H9 (cell line): ENCODE results near the gene LHX4. TPM values are rescaled to one million over a fixed set of nuclear protein-coding genes. Genes with fewer than 3 reads are reported as not detected.

Experiments used
- DNase-seq: peaks from one replicate; pipeline ENCODE4 v3.0.0-alpha.2; 2017
- H2AFZ ChIP-seq: one replicate; pipeline ENCODE4 v1.6.1; 2013; ENCODE audit warnings: mild to moderate bottlenecking, low read length, control low read depth, moderate library complexity
- H2AK5ac ChIP-seq: 2 replicates; pipeline ENCODE4 v1.6.1; 2013; ENCODE audit warnings: low read length, control low read depth, mixed read lengths; ENCODE audit not compliant: insufficient read length
- H2BK120ac ChIP-seq: one replicate; pipeline ENCODE4 v1.6.1; 2013; ENCODE audit warnings: low read depth, mild to moderate bottlenecking, low read length, control low read depth, inconsistent platforms; ENCODE audit not compliant: poor library complexity, severe bottlenecking
- H2BK12ac ChIP-seq: 2 replicates; pipeline ENCODE4 v1.6.1; 2013; ENCODE audit warnings: low read length, control low read depth, mixed read lengths, low read depth; ENCODE audit not compliant: insufficient read length
- H2BK15ac ChIP-seq: 2 replicates; pipeline ENCODE4 v1.6.1; 2013; ENCODE audit warnings: low read depth, low read length, control low read depth
- H2BK20ac ChIP-seq: one replicate; pipeline ENCODE4 v1.6.1; 2013; ENCODE audit warnings: low read depth, mild to moderate bottlenecking, low read length, control low read depth, inconsistent platforms; ENCODE audit not compliant: poor library complexity, severe bottlenecking
- H2BK5ac ChIP-seq: 2 replicates; pipeline ENCODE4 v1.6.1; 2013; ENCODE audit warnings: low read length, control low read depth, mixed read lengths; ENCODE audit not compliant: insufficient read length
- H3K14ac ChIP-seq: 2 replicates; pipeline ENCODE4 v1.6.1; 2013; ENCODE audit warnings: low read length, control low read depth; ENCODE audit not compliant: insufficient read depth
- H3K18ac ChIP-seq: 2 replicates; pipeline ENCODE4 v1.6.1; 2013; ENCODE audit warnings: low read depth, mild to moderate bottlenecking, mixed read lengths, low read length, control low read depth; ENCODE audit not compliant: insufficient read length
- H3K23ac ChIP-seq: 2 replicates; pipeline ENCODE4 v1.6.1; 2013; ENCODE audit warnings: low read length, control low read depth, mixed read lengths, low read depth; ENCODE audit not compliant: insufficient read length
- H3K23me2 ChIP-seq: 2 replicates; pipeline ENCODE4 v1.6.1; 2013; ENCODE audit warnings: low read depth, mild to moderate bottlenecking, mixed read lengths, low read length, control low read depth; ENCODE audit not compliant: insufficient read length, poor library complexity, severe bottlenecking
- H3K27ac ChIP-seq: 2 replicates; pipeline ENCODE4 v1.5.1; 2013; ENCODE audit warnings: low read length, control low read depth, mixed read lengths, low read depth; ENCODE audit not compliant: insufficient read length
- H3K27me3 ChIP-seq: 2 replicates; pipeline ENCODE4 v1.6.1; 2013; ENCODE audit warnings: low read length, control low read depth, inconsistent platforms; ENCODE audit not compliant: insufficient read depth
- H3K4ac ChIP-seq: 2 replicates; pipeline ENCODE4 v1.6.1; 2013; ENCODE audit warnings: low read depth, mild to moderate bottlenecking, control low read depth, inconsistent platforms, low read length, moderate library complexity
- H3K4me1 ChIP-seq: 2 replicates; pipeline ENCODE4 v1.6.1; 2013; ENCODE audit warnings: low read length, control low read depth, inconsistent platforms; ENCODE audit not compliant: insufficient read depth
- H3K4me2 ChIP-seq: 2 replicates; pipeline ENCODE4 v1.6.1; 2013; ENCODE audit warnings: low read length, control low read depth, mixed read lengths; ENCODE audit not compliant: insufficient read length, insufficient read depth
- H3K56ac ChIP-seq: 2 replicates; pipeline ENCODE4 v1.6.1; 2013; ENCODE audit warnings: low read depth, mild to moderate bottlenecking, mixed read lengths, low read length, control low read depth; ENCODE audit not compliant: insufficient read length
- H3K79me1 ChIP-seq: 2 replicates; pipeline ENCODE4 v1.6.1; 2013; ENCODE audit warnings: low read depth, mild to moderate bottlenecking, moderate library complexity, low read length, control low read depth, inconsistent platforms; ENCODE audit not compliant: insufficient read depth, poor library complexity, severe bottlenecking
- H3K79me2 ChIP-seq: 2 replicates; pipeline ENCODE4 v1.6.1; 2013; ENCODE audit warnings: low read length, control low read depth, inconsistent platforms; ENCODE audit not compliant: insufficient read depth
- H3K9ac ChIP-seq: 2 replicates; pipeline ENCODE4 v1.6.1; 2013; ENCODE audit warnings: low read length, control low read depth, mixed read lengths; ENCODE audit not compliant: insufficient read length; ENCODE audit errors: extremely low read depth
- H3K9me3 ChIP-seq: one replicate; pipeline ENCODE4 v1.6.1; 2013; ENCODE audit warnings: low read depth, low read length, inconsistent platforms; ENCODE audit not compliant: control insufficient read depth
- H3T11ph ChIP-seq: one replicate; pipeline ENCODE4 v1.6.1; 2013; ENCODE audit warnings: mild to moderate bottlenecking, low read length, control low read depth, inconsistent platforms
- H4K20me1 ChIP-seq: one replicate; pipeline ENCODE4 v1.6.1; 2013; ENCODE audit not compliant: control insufficient read depth, insufficient read length, insufficient read depth
- H4K5ac ChIP-seq: 2 replicates; pipeline ENCODE4 v1.6.1; 2013; ENCODE audit warnings: low read depth, mild to moderate bottlenecking, mixed read lengths, low read length, control low read depth; ENCODE audit not compliant: insufficient read length
- H4K8ac ChIP-seq: replicated peaks from 2 replicates; pipeline ENCODE4 v1.6.1; 2013; ENCODE audit warnings: low read length, control low read depth, mixed read lengths, low read depth; ENCODE audit not compliant: insufficient read length
- H4K91ac ChIP-seq: 2 replicates; pipeline ENCODE4 v1.6.1; 2013; ENCODE audit warnings: low read depth, mild to moderate bottlenecking, moderate library complexity, mixed read lengths, low read length, control low read depth; ENCODE audit not compliant: insufficient read length
- H3K27ac Mint-ChIP-seq, 3 experiments: 2 replicates in 2 of 3; 3 replicates in 1 of 3; pipeline ENCODE4 v1.8.0; 2020 to 2021; ENCODE audit warnings: mixed read lengths in 3 of 3, mild to moderate bottlenecking in 1 of 3, moderate library complexity in 1 of 3
- H3K27me3 Mint-ChIP-seq: 2 replicates; pipeline ENCODE4 v1.8.0; 2021; ENCODE audit warnings: low read depth, mild to moderate bottlenecking, moderate library complexity, mixed read lengths
- H3K36me3 Mint-ChIP-seq, 3 experiments: 2 replicates in 2 of 3; 3 replicates in 1 of 3; pipeline ENCODE4 v1.8.0; 2020 to 2021; ENCODE audit warnings: low read depth in 3 of 3, mixed read lengths in 3 of 3; ENCODE audit not compliant: insufficient read depth in 1 of 3
- H3K4me1 Mint-ChIP-seq, 2 experiments: 2 replicates each; pipeline ENCODE4 v1.8.0; 2020; ENCODE audit warnings: mixed read lengths in 2 of 2
- H3K4me3 Mint-ChIP-seq, 2 experiments: 2 replicates in 1 of 2; 3 replicates in 1 of 2; pipeline ENCODE4 v1.8.0; 2020 to 2021; ENCODE audit warnings: mild to moderate bottlenecking in 2 of 2, mixed read lengths in 2 of 2, moderate library complexity in 1 of 2
- H3K9me3 Mint-ChIP-seq, 2 experiments: 2 replicates in 1 of 2; 3 replicates in 1 of 2; pipeline ENCODE4 v1.8.0; 2020; ENCODE audit warnings: mild to moderate bottlenecking in 2 of 2, mixed read lengths in 2 of 2, moderate library complexity in 1 of 2
- CTCF ChIP-seq: fragments of 200-600 bp; sonication (generic); conservative IDR thresholded peaks from 3 replicates; pipeline ENCODE4 v1.8.0; 2021; ENCODE audit warnings: antibody characterized with exemption, mild to moderate bottlenecking
- WGBS: extraction: QIAGEN DNeasy Blood & Tissue Kit; methylation state at CpG from one replicate; pipeline ENCODE4 v1.1.7; 2013; ENCODE audit warnings: missing lambda C conversion rate, low lambda C conversion rate, mixed read lengths; ENCODE audit not compliant: insufficient read length; ENCODE audit errors: extremely low coverage; 5-methylcytosine and 5-hydroxymethylcytosine counted together
- total RNA-seq: library from RNA; stranded (reverse); gene quantifications from 2 replicates; pipeline ENCODE4 v1.2.1, GENCODE V29; 2021

LHX4 gene
- total RNA-seq, 1 experiment from 2014 or later: 1.9 TPM

GRCh38 chr1:180260541-180260940, 30.5 kb downstream of the LHX4 start:
- H2BK5ac ChIP-seq: no peak overlapping the region
- H3K36me3 Mint-ChIP-seq: peaks cover 0 to 1% (median 0%) of the 10 kb centered on the region in 3 experiments; a peak in 1 of 7 replicates
- no peak for DNase-seq
- H3K23ac ChIP-seq: no peak overlapping the region
- H3K4me1 Mint-ChIP-seq: peaks cover 20 to 36% of the 10 kb centered on the region in 2 experiments
- no peak overlapping the region for H3K4ac ChIP-seq
- no peaks in the 10 kb centered on the region; the same call in 1 of the 2 replicates for H3K27me3 ChIP-seq
- no CpG with 5 or more reads among the region's 13 CpGs for WGBS
- no peaks in the 10 kb centered on the region for H3K79me2 ChIP-seq
- H2BK120ac ChIP-seq: no peak overlapping the region
- H3K27me3 Mint-ChIP-seq: peaks cover 11% of the 10 kb centered on the region
- no peak overlapping the region for H4K8ac ChIP-seq
- H3K27ac ChIP-seq: no peak overlapping the region
- H3K4me1 ChIP-seq: no peaks in the 10 kb centered on the region
- no peak overlapping the region for H2BK15ac ChIP-seq
- no peak overlapping the region for H2BK20ac ChIP-seq
- no peaks in the 10 kb centered on the region for H3K23me2 ChIP-seq
- no peaks in the 10 kb centered on the region for H3K79me1 ChIP-seq
- H4K20me1 ChIP-seq: no peaks in the 10 kb centered on the region
- H3K56ac ChIP-seq: no peak overlapping the region
- H3K4me2 ChIP-seq: no peak overlapping the region
- H2BK12ac ChIP-seq: no peak overlapping the region
- no peak overlapping the region for H4K91ac ChIP-seq
- H3K9me3 Mint-ChIP-seq: no peaks in the 10 kb centered on the region
- no peak overlapping the region for H2AK5ac ChIP-seq
- no peak overlapping the region for H3K4me3 Mint-ChIP-seq
- H3K18ac ChIP-seq: no peak overlapping the region
- H3T11ph ChIP-seq: no peak overlapping the region
- TF ChIP-seq CTCF: no peak
- H3K9ac ChIP-seq: no peak overlapping the region
- no peak overlapping the region for H2AFZ ChIP-seq
- no peak overlapping the region for H4K5ac ChIP-seq
- H3K9me3 ChIP-seq: no peaks in the 10 kb centered on the region
- peak overlapping the region in 1 of 3 experiments; percentile 13; a peak in 1 of 7 replicates for H3K27ac Mint-ChIP-seq
- H3K14ac ChIP-seq: no peak overlapping the region
